Prostate gland (tissue), 2 donors: ENCODE results near the gene SAMD4A. TPM values are rescaled to one million over a fixed set of nuclear protein-coding genes. Genes with fewer than 3 reads are reported as not detected.

Experiments
- DNase-seq: peaks from one replicate; pipeline ENCODE4 v3.0.0-alpha.2; 2019; ENCODE audit warnings: low spot score
- H3K27ac ChIP-seq, 2 donors: fragments of 200-600 bp; sonication (generic); 2 replicates each; pipeline ENCODE4 v1.5.1; 2017 to 2019
- H3K27me3 ChIP-seq: fragments of 200-600 bp; sonication (generic); replicated peaks from 2 replicates; pipeline ENCODE4 v1.5.1; 2019; ENCODE audit not compliant: insufficient read depth
- H3K36me3 ChIP-seq, 2 donors: fragments of 200-600 bp; sonication (generic); 1 replicate in 1 of 2; 2 replicates in 1 of 2; pipeline versions ENCODE4 v1.5.1 to v1.8.1; 2017 to 2019
- H3K4me1 ChIP-seq: fragments of 200-600 bp; sonication (generic); replicated peaks from 2 replicates; pipeline ENCODE4 v1.5.1; 2019
- H3K4me3 ChIP-seq, 2 donors: fragments of 200-600 bp; sonication (generic); 2 replicates each; pipeline ENCODE4 v1.5.1; 2017 to 2019
- H3K9me3 ChIP-seq: fragments of 200-600 bp; sonication (generic); 2 replicates; pipeline ENCODE4 v1.5.1; 2017
- POLR2A ChIP-seq: fragments of 450-650 bp; IDR thresholded peaks from one replicate; pipeline ENCODE4 v1.6.1; 2016; ENCODE audit warnings: antibody characterized with exemption, mild to moderate bottlenecking
- POLR2AphosphoS5 ChIP-seq: sonication (generic); formaldehyde crosslinking; IDR thresholded peaks from one replicate; pipeline ENCODE4 v1.6.1; 2017; ENCODE audit warnings: antibody characterized with exemption
- WGBS: methylation state at CpG from one replicate; pipeline ENCODE4 v1.1.5; 2018; 5-methylcytosine and 5-hydroxymethylcytosine counted together
- intact Hi-C: fragments of 100-400 bp; cut with DNase I; formaldehyde crosslinking; loops from one replicate; pipeline ENCODE4 v1.14.2; 2022
- total RNA-seq, 2 donors: library from RNA; depleted of rRNA; stranded (reverse); fragments of >200 nt; gene quantifications; one replicate each; pipeline ENCODE4 v1.1.0, GENCODE V29; 2016
- TF ChIP-seq, protein P1 (sequence below), 4 experiments: fragments of 200-600 bp in 2 of 4; fragments of 450-650 bp in 2 of 4; sonication (generic) in 2 of 4; IDR thresholded peaks; 1 replicate in 3 of 4; 2 replicates in 1 of 4; pipeline ENCODE4 v1.5.1; 2016 to 2019; ENCODE audit warnings: antibody characterized with exemption in 4 of 4, mild to moderate bottlenecking in 2 of 4, moderate library complexity in 2 of 4

Gene SAMD4A
- total RNA-seq, 2 donors from 2014 or later = 18.1 to 38.5 TPM

DNA sequence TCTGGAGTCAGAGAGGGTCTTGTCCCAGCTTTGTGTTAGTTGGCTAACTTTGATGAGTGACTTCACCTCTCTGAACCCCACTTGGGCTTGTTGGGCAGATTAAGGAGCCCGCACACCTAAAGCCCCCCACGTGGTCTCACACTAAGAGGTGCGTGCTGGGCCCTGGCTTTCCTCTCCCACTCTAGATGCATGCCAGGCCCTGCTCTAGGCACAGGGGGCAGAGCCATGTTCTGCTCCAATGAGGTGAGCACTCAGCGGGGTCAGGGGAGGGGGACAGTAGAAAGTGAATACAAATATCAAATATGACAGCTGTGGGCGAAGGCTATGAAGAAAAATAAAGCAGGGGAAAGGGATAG lies 216.7 kb downstream of the SAMD4A start:
- intact Hi-C loops = no loop called here
- no peak overlapping the region for H3K27ac ChIP-seq
- no peaks in the 10 kb centered on the region for H3K27me3 ChIP-seq
- no peak overlapping the region for H3K4me3 ChIP-seq
- DNase-seq = no peak
- H3K9me3 ChIP-seq = no peaks in the 10 kb centered on the region
- H3K4me1 ChIP-seq = no peaks in the 10 kb centered on the region
- no peaks in the 10 kb centered on the region for H3K36me3 ChIP-seq
- TF ChIP-seq POLR2AphosphoS5 (no peak), POLR2A (no peak)
- TF ChIP-seq, protein P1, sequence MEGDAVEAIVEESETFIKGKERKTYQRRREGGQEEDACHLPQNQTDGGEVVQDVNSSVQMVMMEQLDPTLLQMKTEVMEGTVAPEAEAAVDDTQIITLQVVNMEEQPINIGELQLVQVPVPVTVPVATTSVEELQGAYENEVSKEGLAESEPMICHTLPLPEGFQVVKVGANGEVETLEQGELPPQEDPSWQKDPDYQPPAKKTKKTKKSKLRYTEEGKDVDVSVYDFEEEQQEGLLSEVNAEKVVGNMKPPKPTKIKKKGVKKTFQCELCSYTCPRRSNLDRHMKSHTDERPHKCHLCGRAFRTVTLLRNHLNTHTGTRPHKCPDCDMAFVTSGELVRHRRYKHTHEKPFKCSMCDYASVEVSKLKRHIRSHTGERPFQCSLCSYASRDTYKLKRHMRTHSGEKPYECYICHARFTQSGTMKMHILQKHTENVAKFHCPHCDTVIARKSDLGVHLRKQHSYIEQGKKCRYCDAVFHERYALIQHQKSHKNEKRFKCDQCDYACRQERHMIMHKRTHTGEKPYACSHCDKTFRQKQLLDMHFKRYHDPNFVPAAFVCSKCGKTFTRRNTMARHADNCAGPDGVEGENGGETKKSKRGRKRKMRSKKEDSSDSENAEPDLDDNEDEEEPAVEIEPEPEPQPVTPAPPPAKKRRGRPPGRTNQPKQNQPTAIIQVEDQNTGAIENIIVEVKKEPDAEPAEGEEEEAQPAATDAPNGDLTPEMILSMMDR (IDR thresholded peaks at IDR 0.05) = no peak
- 90% methylated on average over 5 of the region's 5 CpGs for WGBS

DNA sequence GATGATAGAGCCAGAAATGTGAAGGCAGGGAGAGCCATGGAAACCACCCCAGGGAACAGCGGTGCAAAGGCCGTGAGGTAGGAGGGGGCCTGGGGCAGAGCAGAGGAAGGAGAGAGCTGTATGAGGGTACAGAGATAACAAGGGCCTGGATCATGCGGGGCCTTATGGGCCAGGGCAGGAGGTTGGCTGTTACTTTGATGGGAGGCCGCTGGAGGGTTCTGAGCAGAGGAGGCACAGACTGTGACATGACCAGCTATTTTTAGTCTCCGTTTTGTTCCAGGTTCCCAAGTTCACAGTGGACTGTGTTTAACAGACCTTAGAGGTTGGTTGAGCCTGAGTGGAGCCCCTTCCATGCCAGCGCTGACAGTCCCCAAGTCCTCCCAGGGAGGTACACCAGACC lies 217.1 kb downstream of the SAMD4A start:
- Histone ChIP-seq H3K27me3 (no peaks in the 10 kb centered on the region), H3K9me3 (no peaks in the 10 kb centered on the region), H3K4me3 (no peak overlapping the region), H3K4me1 (no peaks in the 10 kb centered on the region), H3K27ac (no peak overlapping the region), H3K36me3 (no peaks in the 10 kb centered on the region)
- TF ChIP-seq POLR2A = no peak
- TF ChIP-seq, protein P1 (IDR thresholded peaks at IDR 0.05) = no peak
- TF ChIP-seq POLR2AphosphoS5 = no peak
- WGBS = 89% methylated on average over 6 of the region's 6 CpGs
- intact Hi-C loops = no loop called here
- no peak for DNase-seq

DNA sequence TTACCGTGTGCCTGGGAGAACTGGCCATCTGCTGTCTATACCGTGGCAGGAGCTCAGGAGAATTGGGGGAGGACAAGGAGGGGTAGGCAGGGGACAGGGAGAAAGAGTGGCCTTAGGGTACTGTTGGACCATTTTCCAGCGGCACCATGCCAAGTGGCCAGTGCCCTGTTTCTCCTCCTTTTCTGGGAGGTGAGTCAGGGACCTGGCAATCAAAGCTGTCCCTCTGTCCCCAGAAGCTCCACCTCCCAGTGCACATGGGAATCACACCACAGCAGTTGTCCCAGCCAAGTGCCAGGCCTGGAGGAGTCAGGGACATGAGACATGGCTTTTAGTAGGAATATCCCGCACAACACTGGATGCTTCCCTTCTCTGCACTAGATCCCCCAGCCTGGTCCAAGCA lies 217.7 kb downstream of the SAMD4A start:
- H3K36me3 ChIP-seq = no peaks in the 10 kb centered on the region
- no peaks in the 10 kb centered on the region for H3K9me3 ChIP-seq
- TF ChIP-seq, protein P1 (IDR thresholded peaks at IDR 0.05) = no peak
- no peak for TF ChIP-seq POLR2A
- TF ChIP-seq POLR2AphosphoS5 = no peak
- no peak for DNase-seq
- WGBS = 87% methylated on average over 4 of the region's 4 CpGs
- no peaks in the 10 kb centered on the region for H3K27me3 ChIP-seq
- no peak overlapping the region for H3K4me3 ChIP-seq
- H3K4me1 ChIP-seq = no peaks in the 10 kb centered on the region
- intact Hi-C loops = no loop called here
- H3K27ac ChIP-seq = no peak overlapping the region

DNA sequence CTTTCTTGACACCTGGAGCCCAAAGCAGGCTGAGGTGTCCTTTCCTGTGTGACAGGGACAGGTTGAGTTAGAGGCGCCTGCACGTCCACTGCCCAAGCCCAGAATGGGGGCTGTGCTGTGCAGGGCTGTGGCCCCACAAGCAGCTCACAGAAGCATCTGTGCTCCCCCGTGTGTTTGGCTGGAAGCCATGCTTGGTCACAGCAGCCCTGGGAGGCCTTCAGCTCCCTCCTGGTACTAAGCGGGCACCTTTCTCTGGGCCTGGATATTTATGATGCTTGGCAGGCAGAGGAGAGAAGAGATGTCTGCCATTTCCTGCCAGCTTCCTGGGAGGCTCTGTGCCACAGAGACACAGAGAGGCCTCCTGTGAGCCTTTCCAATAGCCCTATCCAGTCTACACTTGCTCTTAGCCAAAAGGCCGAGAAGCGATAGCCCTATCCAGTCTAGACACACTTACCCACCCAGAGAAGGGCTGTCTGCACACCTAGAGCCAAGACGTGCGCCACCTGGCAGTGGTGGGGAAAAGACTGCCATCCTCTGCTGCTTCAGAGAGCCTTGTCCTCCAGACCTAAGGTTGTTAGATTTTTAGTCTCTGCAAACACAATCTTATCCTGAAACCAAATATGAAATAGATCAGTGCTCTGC lies 218.3 kb downstream of the SAMD4A start:
- no peaks in the 10 kb centered on the region for H3K36me3 ChIP-seq
- no peaks in the 10 kb centered on the region for H3K27me3 ChIP-seq
- no peak for TF ChIP-seq POLR2AphosphoS5
- TF ChIP-seq POLR2A = no peak
- TF ChIP-seq, protein P1 (IDR thresholded peaks at IDR 0.05) = no peak
- 84% methylated on average over 7 of the region's 8 CpGs for WGBS
- no peak overlapping the region for H3K27ac ChIP-seq
- intact Hi-C loops = no loop called here
- no peak for DNase-seq
- no peaks in the 10 kb centered on the region for H3K9me3 ChIP-seq
- H3K4me1 ChIP-seq = no peaks in the 10 kb centered on the region
- no peak overlapping the region for H3K4me3 ChIP-seq
